Measurements from ENCODE around the gene TBC1D24.

TBC1D24 gene

DNA sequence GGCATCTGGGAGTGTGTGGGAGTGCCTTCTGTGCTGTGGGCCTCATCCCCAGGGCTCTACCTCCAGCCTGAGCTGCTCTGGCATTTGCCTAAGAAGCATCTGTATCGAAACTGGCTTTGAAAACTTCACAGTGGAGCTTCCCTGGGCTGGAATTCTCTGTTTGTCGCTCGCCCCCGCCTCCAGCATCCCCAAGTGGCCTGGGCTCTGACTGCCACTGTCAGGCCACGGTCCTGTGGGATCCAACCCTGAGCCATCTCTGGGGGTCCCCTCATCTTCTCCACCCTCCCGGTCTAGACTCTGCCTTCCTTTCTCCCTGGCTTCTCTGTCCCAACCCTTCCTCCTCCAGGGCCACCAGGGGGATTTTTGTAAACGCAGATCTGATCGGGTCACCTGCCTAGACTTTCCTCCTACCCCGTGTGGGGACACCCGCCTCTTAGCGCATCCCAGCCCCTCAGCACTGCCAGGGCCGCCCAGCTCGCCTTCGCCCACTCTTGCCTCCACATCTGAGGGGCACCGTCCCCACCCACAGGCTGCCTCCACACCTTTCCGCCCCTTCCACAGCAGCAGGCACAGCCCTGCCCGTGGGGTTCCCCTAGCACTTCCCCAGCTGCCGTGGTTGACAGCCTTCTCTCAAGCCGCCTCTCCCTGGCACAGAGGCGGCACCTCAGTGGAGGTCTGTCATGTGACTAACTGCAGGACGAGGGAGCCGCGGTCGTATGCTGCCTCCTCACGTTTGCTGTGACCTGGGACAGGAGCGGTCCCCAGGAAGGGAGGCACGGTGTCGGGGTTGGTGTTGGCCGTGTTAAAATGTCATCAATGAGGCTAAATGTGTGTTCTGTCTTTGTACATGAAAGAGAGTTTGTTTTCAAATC lies 12.0 kb downstream of the TBC1D24 start:
- no peak for DNase-seq (ENCODE audit: low read depth, low spot score)
- in situ Hi-C loops (cut with HindIII; ENCODE audit: low sequenced_read_pairs): no loop called here
- TF ChIP-seq, protein P1, sequence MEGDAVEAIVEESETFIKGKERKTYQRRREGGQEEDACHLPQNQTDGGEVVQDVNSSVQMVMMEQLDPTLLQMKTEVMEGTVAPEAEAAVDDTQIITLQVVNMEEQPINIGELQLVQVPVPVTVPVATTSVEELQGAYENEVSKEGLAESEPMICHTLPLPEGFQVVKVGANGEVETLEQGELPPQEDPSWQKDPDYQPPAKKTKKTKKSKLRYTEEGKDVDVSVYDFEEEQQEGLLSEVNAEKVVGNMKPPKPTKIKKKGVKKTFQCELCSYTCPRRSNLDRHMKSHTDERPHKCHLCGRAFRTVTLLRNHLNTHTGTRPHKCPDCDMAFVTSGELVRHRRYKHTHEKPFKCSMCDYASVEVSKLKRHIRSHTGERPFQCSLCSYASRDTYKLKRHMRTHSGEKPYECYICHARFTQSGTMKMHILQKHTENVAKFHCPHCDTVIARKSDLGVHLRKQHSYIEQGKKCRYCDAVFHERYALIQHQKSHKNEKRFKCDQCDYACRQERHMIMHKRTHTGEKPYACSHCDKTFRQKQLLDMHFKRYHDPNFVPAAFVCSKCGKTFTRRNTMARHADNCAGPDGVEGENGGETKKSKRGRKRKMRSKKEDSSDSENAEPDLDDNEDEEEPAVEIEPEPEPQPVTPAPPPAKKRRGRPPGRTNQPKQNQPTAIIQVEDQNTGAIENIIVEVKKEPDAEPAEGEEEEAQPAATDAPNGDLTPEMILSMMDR (IDR thresholded peaks at IDR 0.05; ENCODE audit: low read depth, low read length): no peak
- H3K4me3 ChIP-seq (ENCODE audit: low read depth, low read length): no peak overlapping the region

DNA sequence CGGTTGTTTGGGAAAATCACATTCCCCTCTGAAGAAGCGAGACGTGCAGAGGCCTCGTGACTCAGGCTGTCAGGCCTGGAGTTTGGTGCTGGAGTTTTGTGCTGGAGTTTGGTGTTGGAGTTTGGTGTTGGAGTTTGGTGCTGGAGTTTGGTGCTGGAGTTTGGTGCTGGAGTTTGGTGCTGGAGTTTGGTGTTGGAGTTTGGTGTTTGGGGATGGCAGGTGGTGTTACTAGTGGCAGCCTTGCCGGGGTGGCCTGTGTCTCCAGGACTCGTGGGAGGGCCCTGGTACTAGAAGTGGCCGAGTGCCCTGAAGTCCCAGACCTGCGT lies 12.6 kb downstream of the TBC1D24 start:
- DNase-seq (ENCODE audit: low read depth, low spot score): no peak
- TF ChIP-seq, protein P1 (IDR thresholded peaks at IDR 0.05; ENCODE audit: low read depth, low read length): no peak
- H3K4me3 ChIP-seq (ENCODE audit: low read depth, low read length): no peak overlapping the region
- in situ Hi-C loops (cut with HindIII; ENCODE audit: low sequenced_read_pairs): no loop called here

DNA sequence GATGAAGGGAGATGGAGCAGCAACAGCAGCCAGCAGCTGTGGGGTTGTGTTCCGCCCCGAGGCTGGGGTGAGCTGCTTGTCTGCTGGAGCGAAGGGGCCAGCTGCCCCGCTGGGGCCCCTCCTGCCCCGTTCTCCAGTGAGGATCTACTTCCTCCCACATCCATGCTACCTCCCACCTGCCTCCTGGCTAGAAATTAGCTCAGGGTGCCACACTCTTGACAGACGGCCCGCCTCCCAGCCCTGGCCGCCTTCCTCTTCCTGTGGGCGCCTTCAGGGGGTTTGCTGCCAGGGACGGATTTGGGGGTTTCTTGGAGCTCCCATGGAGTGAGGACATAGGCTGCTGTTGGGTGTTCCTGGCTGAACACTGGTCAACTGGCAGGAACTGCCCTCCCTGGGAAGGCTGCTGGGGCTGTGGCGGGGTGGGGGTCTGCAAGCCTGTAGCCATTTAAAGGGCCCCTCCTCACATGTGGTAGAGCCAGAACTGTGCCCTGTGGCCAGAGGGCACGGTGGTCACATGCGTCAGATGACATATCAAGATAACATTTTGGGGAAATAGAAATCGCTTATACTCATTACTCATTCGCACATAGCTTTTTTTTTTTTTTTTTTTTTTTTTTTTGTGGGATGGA lies 13.1 kb downstream of the TBC1D24 start:
- in situ Hi-C loops (cut with HindIII; ENCODE audit: low sequenced_read_pairs): no loop called here
- H3K4me3 ChIP-seq (ENCODE audit: low read depth, low read length): no peak overlapping the region
- TF ChIP-seq, protein P1 (IDR thresholded peaks at IDR 0.05; ENCODE audit: low read depth, low read length): no peak
- DNase-seq (ENCODE audit: low read depth, low spot score): no peak

DNA sequence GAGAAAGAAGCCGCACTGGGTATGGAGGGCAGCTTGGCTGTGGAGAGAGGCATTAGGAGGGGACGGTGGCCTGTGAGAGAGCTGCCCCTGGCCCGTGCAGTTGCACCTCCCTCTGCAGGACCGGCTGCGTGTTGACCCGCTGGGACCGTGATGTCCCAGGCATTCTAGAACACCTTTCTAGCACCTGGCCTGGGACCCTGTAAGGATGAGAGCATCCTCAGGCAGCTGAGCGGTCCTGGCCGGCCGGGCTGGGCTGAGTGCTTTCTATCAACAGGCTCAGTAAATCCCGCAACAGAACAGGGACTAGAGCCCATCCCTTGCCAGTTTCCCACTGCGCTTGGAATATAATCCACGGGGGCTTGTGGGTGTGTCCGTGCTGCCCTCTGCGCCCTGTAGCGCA lies 14.7 kb downstream of the TBC1D24 start:
- H3K4me3 ChIP-seq (ENCODE audit: low read depth, low read length): no peak overlapping the region
- DNase-seq (ENCODE audit: low read depth, low spot score): no peak
- TF ChIP-seq, protein P1 (IDR thresholded peaks at IDR 0.05; ENCODE audit: low read depth, low read length): no peak
- in situ Hi-C loops (cut with HindIII; ENCODE audit: low sequenced_read_pairs): no loop called here

DNA sequence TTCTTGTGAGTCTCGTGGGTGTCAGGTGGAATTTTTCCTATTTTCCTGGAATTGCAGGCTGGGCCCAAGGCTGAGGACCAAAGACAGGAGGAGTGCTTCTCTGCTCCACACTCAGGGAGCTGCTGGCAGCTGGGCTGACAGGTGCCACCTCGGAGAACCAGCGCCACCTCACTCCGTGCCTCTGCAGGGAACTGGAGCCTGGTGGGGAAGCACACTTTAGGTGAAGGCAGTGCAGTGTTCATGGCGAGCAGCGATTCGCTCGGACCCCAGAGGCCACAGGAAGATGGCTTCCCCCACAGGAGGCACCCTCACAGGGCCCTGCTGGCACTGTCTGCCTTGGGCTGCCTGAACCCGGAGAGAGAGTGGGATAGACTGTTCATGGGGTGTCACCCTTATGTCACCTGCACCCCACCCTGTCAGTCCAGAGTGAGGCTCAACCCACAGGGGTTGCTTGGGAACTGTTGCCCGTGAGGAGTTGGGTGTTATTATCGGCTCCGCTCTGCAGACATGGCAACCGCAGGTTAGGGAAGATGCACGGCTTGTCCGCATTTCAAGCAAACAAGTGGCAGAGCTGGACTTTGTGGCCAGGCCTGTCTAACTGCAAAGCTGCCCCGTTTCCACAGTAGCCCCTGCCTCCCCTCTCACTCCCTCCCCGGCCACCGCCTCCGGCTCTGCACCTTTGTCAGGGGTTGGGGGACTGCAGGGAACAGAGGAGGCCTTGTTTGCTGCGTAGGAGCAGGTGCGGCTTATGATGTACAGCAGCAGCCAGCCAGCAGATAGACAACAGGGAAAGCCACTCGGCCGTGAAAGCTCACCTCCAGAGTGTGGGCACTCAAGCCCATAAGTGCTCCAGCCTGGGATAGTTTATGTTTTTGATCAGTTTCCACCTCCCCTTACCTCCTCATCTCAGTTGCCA lies 15.5 kb downstream of the TBC1D24 start:
- no peak for DNase-seq (ENCODE audit: low read depth, low spot score)
- no peak overlapping the region for H3K4me3 ChIP-seq (ENCODE audit: low read depth, low read length)
- in situ Hi-C loops (cut with HindIII; ENCODE audit: low sequenced_read_pairs): no loop called here
- TF ChIP-seq, protein P1 (IDR thresholded peaks at IDR 0.05; ENCODE audit: low read depth, low read length): no peak

DNA sequence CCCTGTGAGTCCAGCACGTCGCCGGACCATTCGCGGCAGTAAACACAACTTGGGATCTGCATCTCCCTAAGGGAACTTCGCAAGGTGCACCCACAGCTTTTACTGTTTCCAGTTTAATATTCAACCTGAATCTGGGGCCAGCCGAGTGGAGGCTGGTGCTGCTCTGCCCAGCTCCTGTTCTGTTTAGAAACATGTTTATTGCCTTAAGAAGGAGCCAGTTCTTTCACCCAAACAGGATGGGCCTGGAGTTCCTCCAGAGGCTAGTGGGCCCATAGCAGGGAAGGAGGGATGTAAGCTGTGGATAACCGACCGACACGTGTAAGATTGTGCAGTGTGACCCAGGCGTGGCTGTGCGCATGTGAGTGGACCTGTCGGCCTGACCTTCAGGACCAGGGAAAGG lies 17.4 kb downstream of the TBC1D24 start:
- in situ Hi-C loops (cut with HindIII; ENCODE audit: low sequenced_read_pairs): no loop called here
- TF ChIP-seq, protein P1 (IDR thresholded peaks at IDR 0.05; ENCODE audit: low read depth, low read length): no peak
- H3K4me3 ChIP-seq (ENCODE audit: low read depth, low read length): no peak overlapping the region
- DNase-seq (ENCODE audit: low read depth, low spot score): no peak

Measured in astrocyte of the spinal cord (primary cell).